GM11168 (cell line): Measurements from ENCODE around the gene SPPL2C.

Experiments used
- in situ Hi-C: fragments of 300-500 bp; cut with MboI; formaldehyde crosslinking; loops from one replicate; pipeline ENCODE4 v1.12.0; 2022; ENCODE audit warnings: low sequenced_read_pairs; ENCODE audit not compliant: unreplicated experiment

The SPPL2C gene

GRCh38 chr17:45844695-45845375 is at the start of gene SPPL2C:
Gene SPPL2C (plus strand): TSS chr17:45844881. CDS start chr17:45844907, 26 bp downstream.
- in situ Hi-C loops: no loop called here

- in situ Hi-C loops: no loop called here
Measured at GRCh38 chr17:45800816-45801215, 43.9 kb upstream of the SPPL2C start.

GRCh38 chr17:45801421-45801820 is 43.3 kb upstream of the SPPL2C start:
- in situ Hi-C loops: no loop called here

- in situ Hi-C loops: no loop called here
Measured at GRCh38 chr17:45808845-45809244, 35.8 kb upstream of the SPPL2C start.

- in situ Hi-C loops: no loop called here
Measured at GRCh38 chr17:45809499-45809898, 35.2 kb upstream of the SPPL2C start.

- in situ Hi-C loops: no loop called here
Measured at GRCh38 chr17:45812102-45812501, 32.6 kb upstream of the SPPL2C start.

GRCh38 chr17:45813048-45813725 is 31.5 kb upstream of the SPPL2C start:
- in situ Hi-C loops: no loop called here

GRCh38 chr17:45814622-45815606 is 29.8 kb upstream of the SPPL2C start:
- in situ Hi-C loops: no loop called here

GRCh38 chr17:45815752-45816151 is 28.9 kb upstream of the SPPL2C start:
- in situ Hi-C loops: no loop called here

GRCh38 chr17:45818041-45818440 is 26.6 kb upstream of the SPPL2C start:
- in situ Hi-C loops: no loop called here

GRCh38 chr17:45818699-45819098 is 26.0 kb upstream of the SPPL2C start:
- in situ Hi-C loops: no loop called here

- in situ Hi-C loops: no loop called here
Measured at GRCh38 chr17:45819632-45820031, 25.0 kb upstream of the SPPL2C start.

GRCh38 chr17:45820052-45820780 is 24.5 kb upstream of the SPPL2C start:
- in situ Hi-C loops: no loop called here

- in situ Hi-C loops: no loop called here
Measured at GRCh38 chr17:45821147-45821546, 23.5 kb upstream of the SPPL2C start.

GRCh38 chr17:45823598-45823997 is 21.1 kb upstream of the SPPL2C start:
- in situ Hi-C loops: no loop called here

GRCh38 chr17:45824475-45824874 is 20.2 kb upstream of the SPPL2C start:
- in situ Hi-C loops: no loop called here

GRCh38 chr17:45824901-45825492 is 19.7 kb upstream of the SPPL2C start:
- in situ Hi-C loops: no loop called here

- in situ Hi-C loops: no loop called here
Measured at GRCh38 chr17:45825792-45826191, 18.9 kb upstream of the SPPL2C start.

GRCh38 chr17:45826919-45827588 is 17.6 kb upstream of the SPPL2C start:
- in situ Hi-C loops: no loop called here
